ENCODE data around the gene CSNK1G3. TPM values are rescaled to one million over a fixed set of nuclear protein-coding genes. Genes with fewer than 3 reads are reported as not detected.

CSNK1G3 gene
- polyA plus RNA-seq, 1 donor (not counting 4 experiments of a cell fraction or from before 2014, with no cell fraction given) = 34.0 TPM

GRCh38 chr5:123471385-123471784, 40.6 kb upstream of the CSNK1G3 start:
- H2AFZ ChIP-seq (ENCODE audit: control insufficient read depth, low read length) = no peak overlapping the region
- no peaks in the 10 kb centered on the region for H3K9me1 ChIP-seq (ENCODE audit: control insufficient read depth, extremely low read depth, insufficient read depth, low read length)
- H3K9me3 ChIP-seq (ENCODE audit: control insufficient read depth, low read depth, low read length) = no peaks in the 10 kb centered on the region
- FAIRE-seq = no peak
- no peaks in the 10 kb centered on the region for H3K36me3 ChIP-seq (ENCODE audit: control insufficient read depth in 2 of 2, extremely low read depth in 1 of 2, insufficient read depth in 2 of 2, low read length in 2 of 2)
- no peak overlapping the region for H3K9ac ChIP-seq (ENCODE audit: control insufficient read depth, extremely low read depth, insufficient read depth, low read length)
- H3K4me2 ChIP-seq (ENCODE audit: control insufficient read depth, extremely low read depth, insufficient read depth, low read depth, low read length) = no peak overlapping the region
- H3K79me2 ChIP-seq (ENCODE audit: control insufficient read depth, insufficient read depth, low read length) = no peaks in the 10 kb centered on the region
- no peaks in the 10 kb centered on the region for H3K4me1 ChIP-seq (ENCODE audit: control insufficient read depth, extremely low read depth, insufficient read depth, low read length)
- H3K27ac ChIP-seq (ENCODE audit: control insufficient read depth, insufficient read depth, low read length) = no peak overlapping the region
- TF ChIP-seq EZH2 (IDR thresholded peaks at IDR 0.05; ENCODE audit: low read length) (no peak), CTCF (optimal IDR thresholded peaks at IDR 0.05 in 1 of 3, IDR thresholded peaks at IDR 0.05 in 1 of 3, conservative IDR thresholded peaks at IDR 0.05 in 1 of 3; ENCODE audit: extremely low read depth in 1 of 3, insufficient read depth in 2 of 3, low read length in 3 of 3) (no peak)
- DNase-seq (ENCODE audit: low read depth, low spot score) = no peak
- dilution Hi-C loops (cut with MboI; ENCODE audit: extremely low pct_ligation_motif_present, low sequenced_read_pairs) = no loop called here
- H3K27me3 ChIP-seq (ENCODE audit: control insufficient read depth, extremely low read depth, insufficient read depth, low read length) = no peaks in the 10 kb centered on the region
- no peaks in the 10 kb centered on the region for H4K20me1 ChIP-seq (ENCODE audit: control insufficient read depth, extremely low read depth, insufficient read depth, low read length)
- H3K4me3 ChIP-seq (ENCODE audit: control insufficient read depth in 2 of 3, extremely low read depth in 1 of 3, insufficient read depth in 2 of 3, low read depth in 1 of 3, low read length in 3 of 3) = no peak overlapping the region

GRCh38 chr5:123472150-123472924, 39.6 kb upstream of the CSNK1G3 start:
- DNase-seq (ENCODE audit: low read depth, low spot score) (no peak), FAIRE-seq (no peak)
- H3K27ac ChIP-seq (ENCODE audit: control insufficient read depth, insufficient read depth, low read length) = no peak overlapping the region
- H3K9me3 ChIP-seq (ENCODE audit: control insufficient read depth, low read depth, low read length) = no peaks in the 10 kb centered on the region
- no peaks in the 10 kb centered on the region for H3K9me1 ChIP-seq (ENCODE audit: control insufficient read depth, extremely low read depth, insufficient read depth, low read length)
- TF ChIP-seq EZH2 (IDR thresholded peaks at IDR 0.05; ENCODE audit: low read length) (no peak), CTCF (optimal IDR thresholded peaks at IDR 0.05 in 1 of 3, IDR thresholded peaks at IDR 0.05 in 1 of 3, conservative IDR thresholded peaks at IDR 0.05 in 1 of 3; ENCODE audit: extremely low read depth in 1 of 3, insufficient read depth in 2 of 3, low read length in 3 of 3) (no peak)
- no peaks in the 10 kb centered on the region for H3K36me3 ChIP-seq (ENCODE audit: control insufficient read depth in 2 of 2, extremely low read depth in 1 of 2, insufficient read depth in 2 of 2, low read length in 2 of 2)
- H3K79me2 ChIP-seq (ENCODE audit: control insufficient read depth, insufficient read depth, low read length) = no peaks in the 10 kb centered on the region
- no peak overlapping the region for H3K4me2 ChIP-seq (ENCODE audit: control insufficient read depth, extremely low read depth, insufficient read depth, low read depth, low read length)
- H3K4me3 ChIP-seq (ENCODE audit: control insufficient read depth in 2 of 3, extremely low read depth in 1 of 3, insufficient read depth in 2 of 3, low read depth in 1 of 3, low read length in 3 of 3) = no peak overlapping the region
- no peaks in the 10 kb centered on the region for H3K27me3 ChIP-seq (ENCODE audit: control insufficient read depth, extremely low read depth, insufficient read depth, low read length)
- H2AFZ ChIP-seq (ENCODE audit: control insufficient read depth, low read length) = no peak overlapping the region
- no peaks in the 10 kb centered on the region for H3K4me1 ChIP-seq (ENCODE audit: control insufficient read depth, extremely low read depth, insufficient read depth, low read length)
- no peaks in the 10 kb centered on the region for H4K20me1 ChIP-seq (ENCODE audit: control insufficient read depth, extremely low read depth, insufficient read depth, low read length)
- dilution Hi-C loops (cut with MboI; ENCODE audit: extremely low pct_ligation_motif_present, low sequenced_read_pairs) = no loop called here
- H3K9ac ChIP-seq (ENCODE audit: control insufficient read depth, extremely low read depth, insufficient read depth, low read length) = no peak overlapping the region

All from keratinocyte (primary cell).